NCI-H1092 (cell line): ENCODE results near the gene PLAC1.
A peak's percentile ranks its signal among the peaks of the same experiment; 100 is the strongest.

ENCODE experiments used
- DNase-seq: peaks from one replicate; lab custom pipeline; 2025; lab: John Stamatoyannopoulos, UW

The PLAC1 gene

DNA sequence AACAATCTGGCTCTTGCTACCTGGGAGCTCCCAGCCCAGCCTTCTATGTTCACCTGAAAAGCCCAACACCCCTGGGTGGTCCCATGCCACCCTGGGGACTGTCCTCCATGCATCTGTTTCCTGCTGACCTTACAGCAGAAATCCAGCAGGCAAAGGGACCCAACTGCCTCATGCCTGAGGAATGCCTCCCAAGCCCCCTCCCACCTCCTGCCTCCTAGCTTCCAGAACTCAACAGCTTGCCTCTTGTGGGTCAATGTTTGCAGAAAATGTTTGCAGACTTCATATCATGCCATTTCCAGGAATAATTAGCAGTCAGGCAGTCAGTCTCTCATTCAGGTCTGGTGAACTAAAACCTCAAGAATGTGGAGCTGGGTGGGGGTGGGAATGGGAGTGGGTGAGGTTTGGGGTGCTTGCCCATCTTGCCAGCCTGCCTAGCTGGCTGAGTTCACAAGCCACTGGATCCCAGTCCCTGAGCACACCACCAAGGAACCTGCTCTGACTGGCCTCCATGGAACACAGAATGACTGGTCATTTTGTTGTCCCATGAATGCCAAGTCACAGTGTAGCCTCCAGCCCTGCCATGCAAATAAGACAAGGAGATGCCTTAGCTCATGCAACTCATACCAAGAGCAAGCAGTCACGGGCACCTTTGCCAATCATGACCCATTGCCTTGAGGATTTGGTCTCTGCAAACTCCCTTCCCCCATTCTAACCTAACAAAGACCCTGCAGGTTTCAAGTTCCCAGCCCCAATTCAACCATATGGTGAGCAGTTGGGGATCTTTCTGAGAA lies 12.1 kb upstream of the PLAC1 start:
- DNase-seq = no peak

DNA sequence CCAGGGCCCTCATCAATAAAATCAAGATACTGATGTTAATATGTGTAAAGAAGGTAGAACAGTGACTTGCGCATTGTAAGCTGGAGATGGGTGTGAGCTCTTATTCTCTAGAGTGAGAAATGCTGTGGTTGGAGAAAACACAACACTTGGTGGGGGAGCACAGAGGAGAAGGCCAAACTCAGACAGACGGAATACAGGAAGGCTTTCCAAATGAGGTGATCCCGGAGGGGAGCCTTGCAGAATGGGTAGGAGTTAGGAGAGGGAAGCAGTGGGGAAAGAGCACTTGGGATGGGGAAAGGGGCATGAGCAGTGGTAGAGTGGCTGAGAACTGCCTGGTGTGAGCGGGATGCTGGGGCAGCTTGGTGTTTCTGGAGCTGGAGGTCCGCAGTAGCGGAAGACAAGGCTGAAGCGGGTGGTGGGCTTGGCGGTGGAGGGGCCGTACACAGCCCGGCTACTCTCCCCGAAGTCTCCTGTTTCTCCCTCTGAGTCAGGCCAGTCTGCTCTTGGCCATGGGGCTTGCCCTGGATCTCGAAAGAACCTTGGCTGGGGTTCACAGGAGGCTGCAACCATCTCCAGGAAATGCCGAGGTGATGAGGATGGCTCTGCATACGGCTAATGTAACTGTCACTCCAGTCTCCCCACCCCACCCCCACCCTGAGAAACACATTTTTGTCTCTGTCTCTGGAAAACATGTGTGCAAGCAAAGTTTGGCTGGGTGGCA lies 11.3 kb upstream of the PLAC1 start:
- DNase-seq = no peak

- DNase-seq = no peak
Measured at GRCh38 chrX:134664202-134664601, 5.9 kb upstream of the PLAC1 start.

DNA sequence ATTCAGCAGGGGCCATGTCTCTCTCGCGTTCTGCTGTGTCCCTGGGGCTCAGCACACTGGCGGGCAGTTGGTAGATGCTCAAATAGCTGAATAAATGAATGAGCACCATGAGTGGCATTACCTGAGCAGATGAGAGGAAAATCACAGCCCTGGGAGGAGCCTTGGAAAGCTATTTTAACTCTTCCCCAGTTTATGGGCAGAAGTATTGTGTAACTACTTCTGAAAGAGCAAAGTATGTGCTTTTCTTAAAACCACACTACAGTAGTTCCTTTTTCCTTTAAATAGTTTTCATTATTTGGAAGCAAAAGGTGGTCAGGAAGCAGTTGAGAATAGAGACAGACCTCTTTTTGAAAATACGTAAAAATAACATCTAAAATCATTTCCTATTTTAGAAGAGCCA lies 3.0 kb upstream of the PLAC1 start:
- DNase-seq = no peak

- DNase-seq = no peak
Measured at GRCh38 chrX:134660627-134661026, 2.4 kb upstream of the PLAC1 start.

DNA sequence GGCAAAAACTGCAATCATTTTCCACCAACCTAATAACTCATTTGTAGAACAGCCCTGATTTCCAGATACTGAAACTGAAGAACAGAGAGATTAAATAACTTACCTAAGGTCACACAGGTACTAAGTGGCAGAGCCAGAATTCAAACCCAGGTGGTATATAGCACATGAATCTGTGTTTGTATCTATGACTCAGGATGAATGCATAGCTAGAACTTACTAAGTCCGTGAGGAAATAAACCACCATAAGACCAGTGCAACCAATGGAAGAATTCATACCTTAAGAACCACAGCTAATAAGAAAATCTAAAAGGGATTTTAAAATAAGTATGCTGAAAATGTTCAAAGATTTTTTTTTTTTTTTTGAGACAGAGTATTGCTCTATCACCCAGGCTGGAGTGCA lies 1.5 kb upstream of the PLAC1 start:
- DNase-seq = no peak

DNA sequence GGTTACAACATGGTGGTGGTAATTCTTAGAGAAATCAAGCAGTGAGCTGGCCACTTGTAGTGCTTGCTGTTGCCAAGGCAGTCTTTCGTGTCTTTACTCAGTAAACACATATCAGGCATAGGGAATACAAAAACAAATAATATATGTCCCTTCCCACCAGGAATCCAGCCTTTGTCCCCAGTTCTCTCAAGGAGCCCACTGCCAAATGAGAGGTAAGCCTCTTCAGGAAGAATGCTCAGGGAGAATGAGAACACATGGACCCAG lies 421 bp upstream of the PLAC1 start:
- DNase-seq = peak; percentile 61

GRCh38 chrX:134654398-134655012 lies 3.8 kb downstream of the PLAC1 start:
- DNase-seq = no peak

GRCh38 chrX:134653835-134654234 lies 4.4 kb downstream of the PLAC1 start:
- no peak for DNase-seq

DNA sequence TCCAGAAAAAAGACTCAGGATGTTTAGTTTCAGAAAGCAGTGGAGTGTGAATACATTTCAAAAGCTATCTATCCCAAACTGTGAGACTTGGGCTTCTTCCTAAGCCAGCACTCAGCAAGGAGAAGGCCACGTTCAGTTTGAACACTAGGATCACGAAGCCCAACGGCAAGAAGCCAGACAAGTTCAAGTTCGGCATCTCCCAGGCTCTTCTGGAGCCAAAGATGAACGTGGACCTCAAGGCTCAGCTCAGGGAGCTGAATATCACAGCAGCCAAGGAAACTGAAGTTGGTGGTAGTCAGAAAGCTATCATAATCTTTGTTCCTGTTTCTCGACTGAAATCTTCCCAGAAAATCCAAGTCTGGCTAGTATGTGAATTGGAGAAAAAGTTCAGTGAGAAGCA lies 7.6 kb downstream of the PLAC1 start:
- DNase-seq = no peak

DNA sequence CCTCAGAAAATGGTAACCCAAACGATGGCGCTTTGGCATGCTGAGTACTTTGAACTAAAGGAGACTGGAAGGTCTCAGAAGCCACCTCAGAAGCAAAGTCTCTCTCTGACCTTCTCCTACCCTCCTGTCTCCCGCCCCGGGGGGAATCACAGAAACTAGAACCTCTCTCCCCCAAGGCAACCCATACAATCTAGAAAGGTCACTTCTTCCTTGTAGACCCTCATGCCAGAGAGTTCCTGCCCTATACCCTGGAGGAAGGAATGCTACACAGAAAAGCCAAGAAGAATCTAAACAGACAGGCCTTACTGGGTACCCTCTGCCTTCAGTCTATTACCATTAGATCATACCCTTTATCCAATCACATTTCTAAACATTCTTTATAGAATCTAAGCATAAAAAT lies 8.5 kb downstream of the PLAC1 start:
- DNase-seq = no peak

- peak; percentile 37 for DNase-seq
Measured at GRCh38 chrX:134647477-134647877, 10.8 kb downstream of the PLAC1 start.

DNA sequence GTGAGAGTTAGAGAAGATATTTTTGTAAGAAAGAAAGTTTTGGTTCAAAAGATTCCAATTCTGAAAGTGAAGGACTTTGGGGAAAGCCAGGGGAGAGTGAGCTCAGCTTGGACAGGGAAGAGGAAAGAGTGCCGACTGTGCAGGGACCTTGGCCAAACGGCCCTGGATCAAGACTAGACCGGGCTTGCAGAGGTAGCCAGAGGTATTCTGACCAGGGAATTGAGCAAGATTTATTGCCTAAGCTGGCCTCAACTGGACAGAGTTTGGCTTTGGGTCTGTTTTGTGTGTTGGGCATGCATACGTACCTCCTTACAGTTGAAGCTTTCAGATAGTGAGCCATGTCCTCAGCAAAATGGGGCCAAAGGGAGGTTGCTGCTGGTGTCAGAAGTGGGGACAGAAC lies 11.6 kb downstream of the PLAC1 start:
- DNase-seq = no peak

- DNase-seq = no peak
Measured at GRCh38 chrX:134645936-134646543, 12.2 kb downstream of the PLAC1 start.

GRCh38 chrX:134642386-134642785 lies 15.9 kb downstream of the PLAC1 start:
- DNase-seq = no peak

DNA sequence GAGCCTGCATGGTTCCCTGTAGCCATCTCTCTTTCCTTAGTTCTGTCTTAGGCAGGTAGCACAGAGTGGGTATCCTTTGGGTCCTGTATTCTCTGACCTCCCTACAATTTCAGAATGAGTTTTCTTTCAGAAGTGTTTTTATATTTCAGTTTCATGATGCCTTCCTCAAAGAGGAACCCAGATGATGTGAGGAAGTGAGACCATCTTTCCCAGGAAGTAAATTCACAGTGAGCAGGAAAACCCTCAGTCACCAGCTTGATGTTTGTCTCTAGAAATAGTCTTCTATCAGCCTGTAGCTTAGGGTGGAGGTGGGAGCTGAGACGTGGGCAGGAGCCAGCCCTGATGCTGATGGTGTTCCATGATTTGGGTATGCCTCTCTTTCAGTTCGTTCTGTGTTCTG lies 16.9 kb downstream of the PLAC1 start:
- DNase-seq = no peak

DNA sequence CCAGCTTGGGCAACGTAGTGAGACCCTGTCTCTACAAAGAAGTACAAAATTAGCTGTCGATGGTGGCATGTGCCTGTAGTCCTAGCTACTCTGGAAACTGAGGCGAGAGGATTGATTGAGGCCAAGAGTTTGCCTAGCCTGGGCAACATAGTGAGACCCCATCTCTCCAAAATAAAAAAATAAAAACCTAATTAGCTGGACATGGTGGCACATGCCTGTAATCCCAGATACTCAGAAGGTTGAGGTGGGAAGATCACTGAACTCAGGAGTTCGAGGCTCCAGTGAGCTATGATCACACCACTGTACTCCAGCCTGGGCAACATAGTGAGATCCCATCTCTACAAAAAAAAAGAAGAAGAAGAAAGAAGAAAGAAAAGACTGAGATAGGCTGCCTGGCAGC lies 17.4 kb downstream of the PLAC1 start:
- no peak for DNase-seq

DNA sequence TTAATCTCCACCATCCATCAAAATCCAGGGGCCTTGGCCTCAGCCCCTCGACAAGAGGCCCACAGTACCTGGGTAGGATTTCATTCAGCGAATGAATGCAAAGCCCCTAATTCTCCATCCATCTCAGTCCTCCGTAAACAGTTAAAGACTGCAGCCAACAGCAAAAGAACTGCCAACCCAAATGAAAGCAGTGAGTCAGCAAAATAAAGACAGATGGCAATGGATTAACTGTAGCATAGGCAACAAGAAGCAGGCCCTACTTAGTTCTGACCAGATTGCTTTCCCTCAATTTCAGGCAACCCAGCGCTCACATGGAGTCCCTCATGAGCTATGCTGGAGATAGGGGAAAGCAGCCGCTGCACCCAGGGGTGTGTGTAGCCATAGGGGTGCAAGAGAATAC lies 21.4 kb downstream of the PLAC1 start:
- DNase-seq = no peak

DNA sequence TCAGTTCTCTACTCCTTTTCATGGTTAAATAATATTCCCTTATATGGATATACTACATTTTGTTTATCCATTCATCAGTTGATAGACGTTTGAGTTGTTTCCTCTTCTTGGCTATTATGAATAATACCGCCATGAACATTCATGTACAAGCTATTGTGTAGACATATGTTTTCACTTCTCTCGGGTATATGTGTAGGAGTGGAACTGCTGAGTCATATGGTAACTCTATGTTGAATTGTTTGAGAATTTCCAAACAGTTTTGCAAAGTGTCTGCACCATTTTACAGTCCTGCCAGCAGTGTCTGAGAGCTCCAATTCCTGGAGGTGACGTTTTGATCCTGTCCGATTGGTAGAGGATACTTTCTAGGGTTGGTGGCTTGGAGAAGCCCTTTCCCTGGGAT lies 23.6 kb downstream of the PLAC1 start:
- DNase-seq = no peak

DNA sequence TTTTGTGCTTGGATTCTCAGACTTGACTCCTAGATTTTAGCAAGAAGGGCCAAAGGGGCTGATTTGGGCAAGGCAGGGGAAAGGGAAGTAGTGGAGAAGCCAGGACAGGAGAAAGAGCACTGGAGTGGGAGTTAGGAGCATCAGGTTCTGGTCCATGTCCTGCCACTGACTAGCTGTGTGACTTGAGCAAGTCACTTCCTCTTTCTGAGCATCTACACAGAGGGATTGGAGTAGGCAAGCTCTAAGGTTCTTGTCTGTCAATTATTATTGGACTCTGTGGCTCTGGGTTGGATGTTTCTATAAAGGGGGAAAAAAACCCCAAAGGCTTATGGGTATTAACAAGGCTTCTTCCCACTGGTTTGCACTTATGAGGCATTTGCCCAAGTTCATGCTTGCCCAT lies 24.4 kb downstream of the PLAC1 start:
- no peak for DNase-seq

- DNase-seq = no peak
Measured at GRCh38 chrX:134633394-134633793, 24.9 kb downstream of the PLAC1 start.

DNA sequence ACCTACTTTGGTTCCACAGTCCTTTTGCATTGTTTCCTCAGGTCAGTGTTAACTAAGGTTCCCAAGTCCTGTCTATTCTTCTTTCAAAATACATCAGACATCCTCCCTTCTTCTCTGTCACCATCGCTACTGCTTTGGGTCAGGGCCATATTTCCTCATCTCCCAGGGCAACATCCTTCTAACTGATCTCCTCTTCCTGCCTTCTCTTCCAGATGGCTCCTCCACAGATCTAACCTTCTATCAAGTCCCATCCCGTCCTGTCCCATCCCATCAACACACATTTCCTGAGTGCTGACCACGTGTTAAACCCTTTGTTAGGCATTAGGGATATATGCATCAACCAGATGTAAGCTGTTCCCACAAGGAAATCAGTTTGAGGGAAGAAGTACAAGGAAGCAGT lies 25.9 kb downstream of the PLAC1 start:
- DNase-seq = no peak
